DMS53 (cell line): ENCODE measurements around the gene KRTAP4-1.
A peak's percentile ranks its signal among the peaks of the same experiment; 100 is the strongest.
"Not testable (repeated sequence)": the region's sequence is repeated elsewhere in the genome, so short reads cannot be mapped to it uniquely, and the experiment has no call there.

Source experiments
- DNase-seq: peaks from one replicate; lab custom pipeline; 2025; lab: John Stamatoyannopoulos, UW

The KRTAP4-1 gene

GRCh38 chr17:41184480-41184961, at the start of gene KRTAP4-1:
TSS of gene KRTAP4-1 (minus strand) at chr17:41184911. CDS start at chr17:41184854, 57 bp downstream.
- no peak for DNase-seq

GRCh38 chr17:41232399-41233105, 47.8 kb upstream of the KRTAP4-1 start, which contains the start of gene KRTAP9-3:
TSS of gene KRTAP9-3 (plus strand) at chr17:41232449. CDS start at chr17:41232502, 53 bp downstream.
- peak; percentile 52 for DNase-seq

GRCh38 chr17:41231731-41232130, 47.0 kb upstream of the KRTAP4-1 start:
- DNase-seq, result no peak

GRCh38 chr17:41230094-41230493, 45.4 kb upstream of the KRTAP4-1 start:
- DNase-seq, result no peak

GRCh38 chr17:41226598-41227095, 41.9 kb upstream of the KRTAP4-1 start, which contains the start of gene KRTAP9-2:
TSS of gene KRTAP9-2 (plus strand) at chr17:41226648. CDS start at chr17:41226655, 7 bp downstream.
- DNase-seq, result not testable (repeated sequence)

GRCh38 chr17:41226051-41226450, 41.3 kb upstream of the KRTAP4-1 start:
- no peak for DNase-seq

GRCh38 chr17:41223821-41224220, 39.1 kb upstream of the KRTAP4-1 start:
- no peak for DNase-seq

- no peak for DNase-seq
Observed at GRCh38 chr17:41215681-41216080, 31.0 kb upstream of the KRTAP4-1 start.

- peak; percentile 91 for DNase-seq
Observed at GRCh38 chr17:41212524-41213169, 27.9 kb upstream of the KRTAP4-1 start.

GRCh38 chr17:41211845-41212466, 27.2 kb upstream of the KRTAP4-1 start:
- DNase-seq, result peak; percentile 85

GRCh38 chr17:41199421-41200078, 14.8 kb upstream of the KRTAP4-1 start:
- DNase-seq, result no peak

- no peak for DNase-seq
Observed at GRCh38 chr17:41196068-41196467, 11.4 kb upstream of the KRTAP4-1 start.

GRCh38 chr17:41190328-41190727, 5.6 kb upstream of the KRTAP4-1 start:
- DNase-seq, result peak; percentile 20

GRCh38 chr17:41189837-41190318, 5.2 kb upstream of the KRTAP4-1 start, which contains the start of gene KRTAP9-1:
TSS of gene KRTAP9-1 (plus strand) at chr17:41189887. CDS start at chr17:41189887, 0 bp downstream.
- DNase-seq, result not testable (repeated sequence)

GRCh38 chr17:41186872-41187271, 2.2 kb upstream of the KRTAP4-1 start:
- no peak for DNase-seq

- no peak for DNase-seq
Observed at GRCh38 chr17:41185001-41185400, 290 bp upstream of the KRTAP4-1 start.

GRCh38 chr17:41178843-41179616, 5.7 kb downstream of the KRTAP4-1 start:
- no peak for DNase-seq

- DNase-seq, result no peak
Observed at GRCh38 chr17:41178341-41178740, 6.4 kb downstream of the KRTAP4-1 start.

- no peak for DNase-seq
Observed at GRCh38 chr17:41177727-41178271, 6.9 kb downstream of the KRTAP4-1 start, which contains the start of gene KRTAP4-2. TSS of gene KRTAP4-2 (minus strand) at chr17:41178221. CDS start at chr17:41178164, 57 bp downstream.

GRCh38 chr17:41176744-41177387, 7.8 kb downstream of the KRTAP4-1 start:
- no peak for DNase-seq
